Muscle of leg (tissue), 9 donors: ENCODE data around the gene MNDA. TPM values are rescaled to one million over a fixed set of nuclear protein-coding genes. Genes with fewer than 3 reads are reported as not detected.

ENCODE experiments used
- polyA plus RNA-seq, 8 donors: library from polyadenylated mRNA; unstranded; fragments of 120-200 nt; gene quantifications; one replicate each; pipeline versions ENCODE4 v1.2.1 to v1.2.3, GENCODE V29; 2013; ENCODE audit warnings: inconsistent platforms in 1 of 8, low replicate concordance in 1 of 8; ENCODE audit not compliant: insufficient read length in 8 of 8, insufficient read depth in 1 of 8
- total RNA-seq: library from RNA; stranded (reverse); fragments of 120-200 nt; gene quantifications from one replicate; pipeline ENCODE4 v1.2.4, GENCODE V29; 2013

MNDA gene
- total and polyA plus RNA-seq, 9 donors, result 2.0 to 6.4 (median 4.7) TPM

Other genes starting within 250 kb of the MNDA start
- not detected for gene OR10Z1, start 226.1 kb upstream of the MNDA start, total RNA-seq
- gene OR10Z1, start 226.1 kb upstream of the MNDA start, polyA plus RNA-seq, result under 1 TPM in 5 of 8 donors, not detected in 3; 0.04 to 0.14 (median 0.09) TPM
- 1.2 TPM for gene SPTA1, start 144.6 kb upstream of the MNDA start, total RNA-seq
- gene SPTA1, start 144.6 kb upstream of the MNDA start, polyA plus RNA-seq, result 1 to 10 TPM in 7 of 8 donors, under 1 TPM in 1; 0.99 to 5.6 (median 2.7) TPM
- not detected for gene OR6K2, start 130.7 kb upstream of the MNDA start, total RNA-seq
- not detected for gene OR6K2, start 130.7 kb upstream of the MNDA start, polyA plus RNA-seq
- gene OR6K3, start 110.6 kb upstream of the MNDA start, total RNA-seq, result not detected
- not detected for gene OR6K3, start 110.6 kb upstream of the MNDA start, polyA plus RNA-seq
- gene OR6K6, start 76.6 kb upstream of the MNDA start, total RNA-seq, result not detected
- not detected for gene OR6K6, start 76.6 kb upstream of the MNDA start, polyA plus RNA-seq
- gene OR6N1, start 59.2 kb upstream of the MNDA start, total RNA-seq, result not detected
- not detected for gene OR6N1, start 59.2 kb upstream of the MNDA start, polyA plus RNA-seq
- gene OR6N2, start 50.1 kb upstream of the MNDA start, total RNA-seq, result not detected
- gene OR6N2, start 50.1 kb upstream of the MNDA start, polyA plus RNA-seq, result not detected
- 0.22 TPM for gene PYHIN1, start 100.2 kb downstream of the MNDA start, total RNA-seq
- gene PYHIN1, start 100.2 kb downstream of the MNDA start, polyA plus RNA-seq, result under 1 TPM in 7 of 8 donors, not detected in 1; 0.06 to 0.32 (median 0.17) TPM
- gene IFI16, start 178.6 kb downstream of the MNDA start, total RNA-seq, result 22.0 TPM
- gene IFI16, start 178.6 kb downstream of the MNDA start, polyA plus RNA-seq, result 10 to 100 TPM; 25.9 to 52.1 (median 34.5) TPM
- gene AIM2, start 245.4 kb downstream of the MNDA start, total RNA-seq, result 0.31 TPM
- gene AIM2, start 245.4 kb downstream of the MNDA start, polyA plus RNA-seq, result under 1 TPM in 6 of 8 donors, not detected in 2; 0.11 to 0.49 (median 0.33) TPM